Left ventricle myocardium inferior (tissue), 1 donor: ENCODE results near the gene CDK12. TPM values are rescaled to one million over a fixed set of nuclear protein-coding genes. Genes with fewer than 3 reads are reported as not detected.
"Not testable (repeated sequence)": the region's sequence is repeated elsewhere in the genome, so short reads cannot be mapped to it uniquely, and the experiment has no call there.

Experiments
- DNase-seq: peaks from one replicate; pipeline ENCODE4 v3.0.0-alpha.2; 2020
- H3K27ac ChIP-seq: fragments of 200-600 bp; replicated peaks from 2 replicates; pipeline ENCODE4 v1.8.0; 2021
- H3K27me3 ChIP-seq: fragments of 200-600 bp; 2 replicates; pipeline ENCODE4 v1.8.0; 2021; ENCODE audit warnings: low read depth
- H3K36me3 ChIP-seq: fragments of 200-600 bp; 2 replicates; pipeline ENCODE4 v1.8.0; 2021
- H3K4me1 ChIP-seq: fragments of 200-600 bp; 2 replicates; pipeline ENCODE4 v1.8.0; 2021
- H3K4me3 ChIP-seq: fragments of 200-600 bp; 2 replicates; pipeline ENCODE4 v1.8.0; 2021; ENCODE audit warnings: mild to moderate bottlenecking, moderate library complexity
- H3K9me3 ChIP-seq: fragments of 200-600 bp; replicated peaks from 2 replicates; pipeline ENCODE4 v1.8.0; 2021
- CTCF ChIP-seq: fragments of 200-600 bp; IDR thresholded peaks from 2 replicates; pipeline ENCODE4 v1.8.0; 2021; ENCODE audit warnings: antibody characterized with exemption, mild to moderate bottlenecking, borderline replicate concordance
- intact Hi-C: fragments of 100-400 bp; cut with micrococcal nuclease; formaldehyde crosslinking; loops from one replicate; pipeline ENCODE4 v1.11.0; 2022
- total RNA-seq: library from RNA; stranded (reverse); fragmentation: NEBNext Ultra II Directional; extraction: Animal tissue kit (Norgen Biotek cat#: 25700); gene quantifications from one replicate; pipeline ENCODE4 v1.2.1, GENCODE V29; 2021
- donor health status: DM: no; HTN: yes; CAD: no; lungs with severe emphysema.

CDK12 gene
- total RNA-seq, 1 donor from 2014 or later, result 19.7 TPM

GRCh38 chr17:39473310-39473709 is 12.0 kb downstream of the CDK12 start:
- Histone ChIP-seq H3K4me1 (no peaks in the 10 kb centered on the region), H3K27ac (no peak overlapping the region), H3K4me3 (no peak overlapping the region), H3K36me3 (peaks cover 83% of the 10 kb centered on the region), H3K9me3 (no peaks in the 10 kb centered on the region), H3K27me3 (no peaks in the 10 kb centered on the region)
- TF ChIP-seq CTCF, result no peak
- intact Hi-C loops, result no loop called here
- no peak for DNase-seq

GRCh38 chr17:39479631-39480030 is 18.3 kb downstream of the CDK12 start:
- H3K9me3 ChIP-seq, H3K27me3 ChIP-seq, H3K27ac ChIP-seq, intact Hi-C loops, H3K4me1 ChIP-seq, DNase-seq, H3K4me3 ChIP-seq: not testable (repeated sequence)
- H3K36me3 ChIP-seq, result peaks cover 59% of the 10 kb centered on the region

GRCh38 chr17:39483506-39483905 is 22.2 kb downstream of the CDK12 start:
- no peaks in the 10 kb centered on the region for H3K4me1 ChIP-seq
- DNase-seq, result no peak
- H3K27me3 ChIP-seq, result no peaks in the 10 kb centered on the region
- H3K36me3 ChIP-seq, result peaks cover 30% of the 10 kb centered on the region
- no peaks in the 10 kb centered on the region for H3K9me3 ChIP-seq
- intact Hi-C loops, result no loop called here
- H3K27ac ChIP-seq, result no peak overlapping the region
- H3K4me3 ChIP-seq, result no peak overlapping the region
- no peak for TF ChIP-seq CTCF

- peaks cover 29% of the 10 kb centered on the region for H3K36me3 ChIP-seq
- no peaks in the 10 kb centered on the region for H3K27me3 ChIP-seq
- TF ChIP-seq CTCF, result no peak
Measured at GRCh38 chr17:39484178-39484577, 22.9 kb downstream of the CDK12 start.

GRCh38 chr17:39485555-39485954 is 24.3 kb downstream of the CDK12 start:
- no peaks in the 10 kb centered on the region for H3K9me3 ChIP-seq
- DNase-seq, result no peak
- intact Hi-C loops, result no loop called here
- TF ChIP-seq CTCF, result no peak
- no peaks in the 10 kb centered on the region for H3K4me1 ChIP-seq
- no peak overlapping the region for H3K4me3 ChIP-seq
- H3K36me3 ChIP-seq, result peaks cover 24% of the 10 kb centered on the region
- no peaks in the 10 kb centered on the region for H3K27me3 ChIP-seq
- no peak overlapping the region for H3K27ac ChIP-seq

More at GRCh38 chr17:39484178-39484577, 22.9 kb downstream of the CDK12 start:
- Histone ChIP-seq H3K4me3 (no peak overlapping the region), H3K9me3 (no peaks in the 10 kb centered on the region), H3K27ac (no peak overlapping the region), H3K4me1 (no peaks in the 10 kb centered on the region)
- no peak for DNase-seq
- intact Hi-C loops, result no loop called here

- Histone ChIP-seq H3K9me3 (no peaks in the 10 kb centered on the region), H3K36me3 (peaks cover 27% of the 10 kb centered on the region), H3K4me3 (no peak overlapping the region), H3K27me3 (no peaks in the 10 kb centered on the region), H3K27ac (no peak overlapping the region), H3K4me1 (no peaks in the 10 kb centered on the region)
- intact Hi-C loops, result no loop called here
- no peak for TF ChIP-seq CTCF
- no peak for DNase-seq
Measured at GRCh38 chr17:39486242-39486641, 25.0 kb downstream of the CDK12 start.

GRCh38 chr17:39487490-39487889 is 26.2 kb downstream of the CDK12 start:
- H3K27ac ChIP-seq, DNase-seq, H3K4me1 ChIP-seq, H3K27me3 ChIP-seq, H3K4me3 ChIP-seq, intact Hi-C loops, H3K9me3 ChIP-seq: not testable (repeated sequence)
- peaks cover 32% of the 10 kb centered on the region for H3K36me3 ChIP-seq
